GM19468 (cell line): Measurements from ENCODE around the gene APBA2.

ENCODE experiments used
- ATAC-seq: cut with Tn5 transposase; IDR thresholded peaks from one replicate; pipeline ENCODE4 v1.9.1; 2021; ENCODE audit warnings: mild to moderate bottlenecking, moderate library complexity, moderate number of reproducible peaks; ENCODE audit not compliant: unreplicated experiment; ENCODE audit errors: extremely low read depth

APBA2 gene

DNA sequence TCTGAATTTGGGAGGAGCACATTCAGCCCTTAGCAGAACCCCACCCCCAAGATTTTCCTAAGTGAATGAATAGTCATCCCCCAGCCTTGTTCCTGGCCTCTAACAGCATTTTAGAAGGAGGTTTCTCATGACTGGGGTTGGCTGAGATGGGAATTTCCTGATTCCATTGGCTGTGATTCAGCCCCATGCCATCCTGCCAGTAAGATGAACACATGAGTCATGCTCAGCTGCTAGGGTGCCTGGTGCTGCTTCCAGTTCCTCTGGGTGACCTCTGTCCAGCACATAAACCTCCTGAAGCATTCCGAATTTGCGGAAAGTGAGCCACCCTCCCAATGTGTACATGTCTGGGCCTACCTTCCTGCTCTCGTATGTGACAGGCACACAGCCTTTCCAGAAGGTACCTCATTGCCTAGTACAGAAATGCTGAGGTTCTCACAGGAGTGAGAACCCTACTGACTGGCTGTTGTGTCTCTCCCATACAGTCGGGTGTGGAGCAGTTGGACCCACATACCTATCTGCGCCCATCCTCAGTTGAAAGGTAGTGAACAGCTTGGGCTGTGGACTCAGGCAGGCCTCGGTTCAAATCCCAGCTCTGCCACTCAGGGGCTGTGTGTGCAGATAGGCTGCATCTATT is 91.7 kb downstream of the APBA2 start:
- ATAC-seq = no peak

DNA sequence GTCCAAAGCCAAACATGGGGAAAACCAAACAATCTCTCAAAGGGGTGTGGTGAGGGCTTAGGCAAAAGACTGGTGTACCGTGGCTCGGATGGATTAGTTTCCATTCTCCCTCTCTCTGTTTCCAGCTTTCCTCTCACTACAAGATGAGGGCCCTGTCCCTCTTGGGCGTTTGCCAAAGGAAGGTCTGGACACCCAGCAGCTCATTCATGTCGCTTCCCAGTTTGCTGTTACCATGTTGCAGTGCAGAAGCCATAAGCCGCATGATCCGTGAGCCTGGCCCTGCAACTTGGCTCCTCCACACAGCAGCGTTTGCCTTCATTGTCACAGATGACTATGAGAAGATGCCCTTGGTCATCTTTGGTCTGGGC is 92.2 kb downstream of the APBA2 start:
- ATAC-seq = no peak

DNA sequence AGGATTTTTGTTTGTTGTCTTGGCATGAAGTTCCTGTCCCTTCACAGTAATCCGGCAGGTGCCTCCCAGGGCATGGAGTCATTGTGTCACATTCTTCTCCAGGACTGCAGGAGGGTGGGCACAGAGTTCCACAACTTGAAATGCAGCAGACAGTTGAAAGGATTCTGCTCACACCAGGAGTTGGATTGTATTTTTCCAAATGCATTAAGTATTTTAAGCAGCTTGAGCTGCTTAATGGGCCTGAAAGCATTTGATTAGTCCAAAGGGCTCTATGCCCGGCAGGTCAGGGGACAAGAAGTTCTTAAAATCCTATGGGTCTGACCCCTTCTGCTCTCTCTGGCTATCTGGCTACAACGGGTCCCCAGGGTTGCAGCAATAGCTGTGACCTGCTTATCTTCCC is 92.9 kb downstream of the APBA2 start:
- ATAC-seq = no peak

DNA sequence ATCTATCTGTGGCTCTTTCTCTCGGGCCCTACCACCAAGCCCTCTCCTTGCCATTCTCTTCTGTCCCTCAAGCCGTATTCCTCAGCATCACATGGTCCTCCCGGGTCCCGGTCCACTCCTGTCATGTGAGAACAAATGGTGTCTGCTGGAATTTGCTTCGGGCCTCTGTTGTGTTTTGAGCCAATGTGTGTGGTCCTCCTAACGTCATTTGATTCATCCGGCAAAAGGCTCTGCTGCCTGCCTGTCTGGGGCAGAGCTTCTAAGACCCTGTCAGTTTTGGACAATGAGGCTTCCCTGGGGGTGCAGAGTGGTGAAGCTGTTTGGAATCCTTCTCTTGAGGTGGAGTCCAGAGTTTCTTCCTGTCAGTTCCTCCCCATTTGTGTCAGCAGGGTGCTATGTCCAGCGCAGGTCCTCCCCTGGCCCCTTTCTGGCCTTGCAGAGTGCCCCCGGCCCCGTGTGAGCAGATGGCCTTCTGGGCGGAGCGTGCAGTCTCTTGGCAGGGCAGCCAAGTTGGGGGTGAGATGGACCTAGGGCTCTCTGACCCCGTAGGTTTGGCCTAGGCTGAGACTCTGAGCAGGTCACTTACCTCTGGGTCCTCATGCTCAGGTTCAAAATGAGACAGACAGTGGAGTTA is 93.6 kb downstream of the APBA2 start:
- ATAC-seq = no peak

DNA sequence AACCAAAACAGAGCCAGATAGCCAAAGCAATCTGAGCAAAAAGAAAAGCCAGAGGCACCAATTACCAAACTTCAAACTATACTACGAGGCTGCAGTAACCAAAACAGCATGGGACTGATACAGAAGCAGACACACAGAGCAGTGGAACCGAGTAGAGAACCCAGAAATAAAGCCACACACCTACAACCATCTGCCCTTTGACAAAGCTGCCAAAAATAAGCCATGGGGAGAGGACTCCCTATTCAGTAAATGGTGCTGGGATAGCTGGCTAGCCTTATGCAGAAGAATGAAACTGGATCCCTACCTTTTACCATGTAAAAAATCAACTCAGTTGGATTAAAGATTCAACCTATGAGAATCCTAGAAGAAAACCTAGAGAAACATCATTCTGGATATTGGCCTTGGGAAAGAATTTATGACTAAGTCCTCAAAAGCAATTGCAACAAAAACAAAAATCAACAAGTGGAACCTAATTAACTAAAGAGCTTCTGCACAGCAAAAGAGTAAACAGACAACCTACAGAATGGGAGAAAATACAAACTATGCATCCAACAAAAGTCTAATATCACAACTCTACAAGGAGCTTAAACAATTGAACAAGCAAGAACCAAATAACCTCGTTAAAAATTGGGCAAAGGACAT is 95.1 kb downstream of the APBA2 start:
- ATAC-seq = no peak

DNA sequence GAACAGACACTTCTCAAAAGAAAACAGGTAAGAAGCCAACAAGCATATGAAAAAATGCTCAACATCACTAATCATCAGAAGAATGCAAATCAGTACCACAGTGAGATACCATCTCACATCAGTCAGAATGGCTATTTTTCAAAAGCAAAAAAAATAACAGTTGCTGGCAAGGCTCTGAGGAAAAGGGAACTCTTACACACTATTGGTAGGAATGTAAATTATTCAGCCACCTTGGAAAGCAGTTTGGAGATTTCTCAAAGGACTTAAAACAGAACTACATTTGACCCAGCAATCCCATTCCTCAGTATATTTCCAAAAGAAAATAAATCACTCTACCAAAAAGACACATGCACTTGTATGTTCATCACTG is 95.6 kb downstream of the APBA2 start:
- no peak for ATAC-seq

DNA sequence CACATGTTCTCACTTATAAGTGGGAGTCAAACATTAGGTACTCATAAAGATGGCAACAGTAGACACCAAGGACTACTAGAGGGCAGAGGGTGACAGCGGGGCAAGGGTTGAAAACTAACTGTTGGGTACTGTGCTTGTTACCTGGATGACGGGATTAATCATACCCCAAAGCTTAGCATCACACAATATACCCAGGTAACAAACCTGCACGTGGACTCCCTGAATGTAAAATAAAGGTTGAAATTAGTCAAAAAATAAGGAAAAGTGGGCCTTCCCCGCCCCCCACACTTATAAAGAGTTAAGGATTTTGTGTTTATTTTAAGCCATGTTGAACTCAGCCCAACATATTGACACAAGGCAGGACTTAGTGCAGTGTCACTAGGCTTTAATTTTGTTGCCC is 96.1 kb downstream of the APBA2 start:
- no peak for ATAC-seq

DNA sequence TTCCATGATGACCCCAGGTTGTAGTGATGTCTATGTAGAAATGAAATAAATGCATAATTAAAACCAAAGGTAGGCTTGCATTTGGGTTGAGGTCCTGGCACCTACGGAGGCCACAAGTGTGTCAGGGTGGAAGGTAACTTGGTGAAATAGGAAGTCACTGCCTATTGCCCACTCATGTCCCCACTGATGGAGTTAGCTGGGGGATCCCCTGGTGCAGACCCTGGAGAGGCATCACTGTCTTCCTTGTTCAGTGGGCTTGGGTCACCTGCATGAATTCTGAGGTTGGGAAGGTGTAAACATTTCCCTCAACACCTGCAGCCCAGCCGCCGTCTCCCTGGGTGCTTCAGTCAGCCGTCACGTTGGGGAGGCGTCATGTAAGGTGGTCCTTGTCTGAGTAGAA is 97.1 kb downstream of the APBA2 start:
- ATAC-seq = no peak

DNA sequence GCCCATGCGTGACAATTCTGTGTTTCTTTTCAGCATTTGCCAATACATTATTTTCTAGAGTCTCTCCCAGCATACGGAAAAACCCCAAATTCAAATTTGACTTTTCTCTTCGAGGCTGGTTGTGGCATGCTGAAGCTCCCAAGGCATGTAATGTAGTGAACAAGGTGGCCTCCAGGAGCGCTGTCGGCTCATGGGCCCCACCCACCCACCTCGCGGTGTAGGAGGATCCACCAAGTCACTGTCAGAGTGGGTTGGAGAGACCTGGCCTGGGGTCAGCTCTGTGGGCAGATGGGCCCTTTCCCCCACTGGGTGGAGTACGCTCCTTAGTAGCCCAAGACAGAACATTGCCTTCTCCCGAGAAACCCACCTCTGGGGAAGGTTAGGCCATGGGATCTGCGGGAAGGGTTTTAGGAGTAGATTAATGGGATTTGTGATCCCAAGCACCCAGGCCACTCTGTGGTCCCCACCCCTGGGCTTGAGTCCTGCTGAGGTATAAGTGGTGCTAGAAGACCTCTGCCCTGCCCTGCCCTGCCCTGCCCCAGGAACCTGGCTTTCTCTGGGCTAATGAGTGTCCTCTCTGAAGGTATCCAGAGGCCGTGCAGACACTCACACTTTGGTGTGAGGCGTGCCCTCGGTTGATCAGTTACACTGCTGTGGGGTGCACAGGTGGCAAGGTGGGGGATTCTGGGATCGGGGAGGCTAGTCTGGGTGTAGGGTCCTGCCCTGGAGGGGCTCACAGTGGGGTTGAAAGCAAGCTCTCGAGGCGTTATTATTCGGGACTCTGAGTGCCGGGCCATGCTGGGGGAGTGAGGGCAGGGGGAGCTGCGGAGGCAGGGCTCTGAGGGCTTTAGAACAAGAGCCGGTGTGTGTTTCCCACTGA is 97.9 kb downstream of the APBA2 start:
- ATAC-seq = no peak

DNA sequence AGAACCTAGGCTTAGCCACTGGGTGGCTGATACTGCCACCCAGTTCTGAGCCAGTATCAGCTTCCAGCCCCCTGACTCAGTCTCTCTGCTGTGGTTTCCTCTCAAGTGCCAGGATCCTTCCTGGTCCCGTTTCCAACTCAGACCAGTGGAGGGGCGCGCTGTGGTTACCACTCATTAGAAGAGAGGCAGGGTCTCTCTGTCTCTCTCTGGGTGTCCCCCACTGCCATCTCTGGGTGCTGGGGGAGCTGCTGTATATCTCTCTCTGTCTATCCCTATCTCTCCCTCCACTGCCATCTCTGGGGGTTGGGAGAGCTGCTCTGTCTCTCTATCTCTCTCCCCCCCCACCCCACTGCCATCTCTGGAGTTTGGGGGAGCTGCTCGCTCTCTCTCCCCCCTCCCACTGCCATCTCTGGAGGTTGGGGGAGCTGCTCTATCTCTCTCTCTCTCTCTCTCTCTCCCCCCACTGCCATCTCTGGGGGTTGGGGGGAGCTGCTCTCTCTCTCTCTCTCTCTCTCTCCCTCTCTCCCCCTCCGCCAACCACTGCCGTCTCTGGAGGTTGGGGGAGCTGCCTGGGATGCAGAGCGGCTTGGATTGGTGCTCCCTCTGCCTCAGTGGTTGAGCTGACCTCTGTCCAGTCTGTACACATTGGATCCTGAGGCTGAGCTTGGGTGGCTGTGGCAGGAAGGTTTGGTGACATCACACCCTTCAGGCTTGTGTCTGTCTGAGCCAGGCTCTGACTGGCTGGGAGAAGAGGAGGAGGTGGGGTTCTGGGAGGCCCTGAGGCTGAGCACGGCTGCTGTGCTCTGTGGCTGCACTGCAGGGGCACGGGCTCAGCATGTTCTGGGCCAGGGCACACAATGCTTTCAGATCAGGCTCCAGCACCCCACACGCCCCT is 98.9 kb downstream of the APBA2 start:
- ATAC-seq = no peak

DNA sequence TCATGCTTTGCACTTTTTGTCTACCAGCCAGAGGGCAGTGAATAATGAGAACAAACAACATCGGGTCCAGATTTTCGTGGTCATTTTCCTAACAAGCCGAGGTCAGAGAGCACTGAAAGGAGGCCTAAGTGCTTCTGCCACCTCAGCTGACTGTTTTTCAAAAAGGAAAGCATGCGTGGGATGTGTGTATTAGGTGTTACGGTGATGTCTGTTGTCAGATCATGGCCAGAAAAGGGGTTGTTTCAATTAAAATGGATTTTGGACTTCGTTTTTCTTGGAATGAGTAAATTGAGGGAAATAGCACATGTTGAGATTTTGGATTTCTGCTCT is 99.5 kb downstream of the APBA2 start:
- ATAC-seq = no peak

DNA sequence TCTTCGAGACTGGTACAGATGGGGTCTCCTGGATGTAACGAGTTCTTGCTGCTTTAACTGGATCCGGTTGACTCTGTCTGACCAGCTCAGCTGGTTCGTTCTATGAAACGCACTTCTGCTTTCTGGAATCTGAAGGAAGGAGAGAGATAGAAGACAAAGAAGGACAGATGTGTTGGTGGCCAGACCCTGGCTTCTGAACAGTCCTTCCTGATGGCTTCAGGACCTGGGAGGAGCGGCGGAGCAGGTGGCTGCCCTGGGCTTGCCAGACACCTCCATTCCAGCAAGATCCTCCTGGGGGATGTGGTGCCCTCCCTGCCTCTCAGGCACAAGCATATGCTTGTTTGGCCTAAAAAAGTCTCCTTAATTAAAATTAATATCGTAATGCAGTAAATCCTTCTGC is 99.9 kb downstream of the APBA2 start:
- ATAC-seq = no peak

DNA sequence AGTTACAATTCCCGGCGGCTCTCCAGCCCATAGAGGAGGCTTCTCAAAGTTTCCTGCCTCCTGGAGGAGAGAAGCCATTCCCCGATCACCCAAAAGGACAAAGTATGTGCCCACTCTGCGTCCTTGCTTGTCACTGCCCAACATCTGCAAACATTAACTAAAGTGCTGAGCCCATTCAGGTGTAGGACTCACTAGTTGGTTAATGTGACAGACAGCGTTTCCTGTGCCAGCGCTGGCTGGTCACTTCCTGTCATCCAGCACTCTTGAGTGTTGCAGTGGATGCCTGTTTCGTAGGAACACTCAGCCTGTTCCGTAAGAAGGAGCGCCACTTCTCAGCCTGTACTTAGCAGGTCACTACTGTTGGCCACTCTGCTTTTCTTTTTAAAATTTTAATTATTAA is 100.3 kb downstream of the APBA2 start:
- ATAC-seq = no peak

DNA sequence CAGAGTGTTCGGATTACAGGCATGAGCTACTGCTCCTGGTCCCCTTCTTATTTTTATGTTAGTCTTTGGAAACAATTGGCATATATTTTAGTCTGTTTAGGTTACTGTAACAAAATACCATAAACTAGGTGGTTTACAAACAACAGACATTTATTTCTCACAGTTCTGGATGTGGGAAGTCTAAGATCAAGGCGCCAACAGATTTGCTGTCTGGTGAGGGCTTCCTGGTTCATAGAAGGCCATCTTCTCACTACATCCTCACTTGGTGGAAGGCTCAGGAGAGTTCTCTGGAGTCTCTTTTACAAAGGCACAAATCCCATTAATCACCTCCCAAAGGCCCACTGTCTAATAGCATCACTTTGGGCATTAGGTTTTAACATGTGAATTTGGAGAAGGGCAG is 101.0 kb downstream of the APBA2 start:
- ATAC-seq = no peak

DNA sequence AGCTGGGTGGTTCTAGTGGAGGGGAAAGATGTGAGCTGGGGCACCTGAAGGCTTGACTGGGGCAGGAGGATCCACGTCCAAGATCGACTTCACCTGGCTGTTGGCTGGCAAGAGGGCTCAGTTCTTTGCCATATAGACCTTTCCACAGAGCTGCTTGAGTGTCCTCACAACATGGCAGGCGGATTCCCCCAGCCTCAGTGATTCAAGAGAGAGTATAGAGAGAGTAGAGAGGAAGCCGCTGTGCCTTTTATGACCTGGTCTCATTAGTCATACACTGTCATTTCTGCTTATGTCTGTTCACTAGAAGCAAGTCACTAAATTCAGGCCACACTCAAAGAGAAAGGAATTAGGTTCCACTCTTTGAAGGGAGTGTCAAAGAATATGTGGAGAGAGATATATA is 101.6 kb downstream of the APBA2 start:
- no peak for ATAC-seq

DNA sequence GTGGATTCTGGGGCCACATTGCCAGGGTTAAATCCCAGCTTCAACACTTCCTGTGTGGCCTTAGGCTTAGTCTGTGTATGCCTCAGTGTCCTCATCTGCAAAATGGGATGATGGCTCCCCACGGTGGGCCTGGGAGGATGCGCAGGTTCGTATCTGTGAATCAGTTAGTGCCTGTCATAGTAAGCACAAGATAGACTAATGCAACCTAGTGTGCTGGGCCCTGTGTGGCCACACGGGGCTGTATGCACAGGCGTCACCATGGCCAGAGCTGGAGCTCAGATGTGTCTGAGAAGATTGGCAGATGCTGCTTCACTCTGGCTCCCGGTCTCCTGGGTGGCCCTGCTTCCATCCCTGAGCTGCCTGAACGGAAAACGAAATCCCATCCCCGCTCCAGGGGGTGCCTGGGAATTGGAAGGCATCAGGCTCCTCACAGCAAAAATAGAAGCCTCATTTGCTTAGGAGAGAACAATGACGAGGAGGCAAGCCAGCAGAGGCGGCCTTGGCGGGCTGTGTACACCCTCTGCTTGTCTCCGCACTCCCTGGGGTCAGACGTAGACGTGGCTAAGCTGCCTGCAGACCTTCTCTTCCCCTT is 103.6 kb downstream of the APBA2 start:
- no peak for ATAC-seq

DNA sequence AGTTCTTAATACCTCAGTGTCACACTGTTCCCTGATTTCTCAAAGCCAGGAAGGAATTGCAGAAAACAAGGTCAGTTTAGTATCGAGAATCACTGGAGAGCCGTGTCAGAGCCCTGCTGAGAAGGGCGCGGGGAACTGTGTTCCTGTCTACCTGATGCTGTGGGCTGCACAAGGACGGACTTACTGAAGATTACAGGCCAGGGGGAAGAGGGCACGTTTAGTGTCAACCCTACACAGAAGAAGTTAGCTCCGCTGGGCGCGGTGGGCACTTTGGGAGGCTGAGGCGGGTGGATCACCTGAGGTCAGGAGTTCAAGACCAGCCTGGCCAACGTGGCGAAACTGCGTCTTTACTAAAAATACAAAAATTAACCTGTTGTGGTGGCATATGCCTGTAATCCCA is 104.1 kb downstream of the APBA2 start:
- no peak for ATAC-seq

DNA sequence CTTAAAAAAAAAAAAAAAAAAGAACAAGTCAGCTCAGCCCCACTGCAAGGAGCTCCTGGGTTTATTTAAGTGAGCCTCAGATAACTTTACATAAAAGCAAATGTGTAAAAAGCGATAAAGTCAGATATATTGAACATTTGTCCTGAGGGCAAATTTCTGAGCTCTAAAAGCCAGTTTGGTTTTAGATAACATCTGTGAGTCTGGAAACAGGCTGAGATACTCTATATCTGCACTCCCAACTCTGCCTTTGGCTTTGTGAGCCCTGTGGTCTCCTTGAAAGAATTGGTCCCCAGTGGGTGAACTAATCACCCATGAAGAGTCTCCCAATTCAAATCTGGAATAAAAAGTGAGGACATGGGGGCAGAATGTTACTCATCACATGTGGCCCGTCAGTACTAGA is 104.6 kb downstream of the APBA2 start:
- no peak for ATAC-seq

DNA sequence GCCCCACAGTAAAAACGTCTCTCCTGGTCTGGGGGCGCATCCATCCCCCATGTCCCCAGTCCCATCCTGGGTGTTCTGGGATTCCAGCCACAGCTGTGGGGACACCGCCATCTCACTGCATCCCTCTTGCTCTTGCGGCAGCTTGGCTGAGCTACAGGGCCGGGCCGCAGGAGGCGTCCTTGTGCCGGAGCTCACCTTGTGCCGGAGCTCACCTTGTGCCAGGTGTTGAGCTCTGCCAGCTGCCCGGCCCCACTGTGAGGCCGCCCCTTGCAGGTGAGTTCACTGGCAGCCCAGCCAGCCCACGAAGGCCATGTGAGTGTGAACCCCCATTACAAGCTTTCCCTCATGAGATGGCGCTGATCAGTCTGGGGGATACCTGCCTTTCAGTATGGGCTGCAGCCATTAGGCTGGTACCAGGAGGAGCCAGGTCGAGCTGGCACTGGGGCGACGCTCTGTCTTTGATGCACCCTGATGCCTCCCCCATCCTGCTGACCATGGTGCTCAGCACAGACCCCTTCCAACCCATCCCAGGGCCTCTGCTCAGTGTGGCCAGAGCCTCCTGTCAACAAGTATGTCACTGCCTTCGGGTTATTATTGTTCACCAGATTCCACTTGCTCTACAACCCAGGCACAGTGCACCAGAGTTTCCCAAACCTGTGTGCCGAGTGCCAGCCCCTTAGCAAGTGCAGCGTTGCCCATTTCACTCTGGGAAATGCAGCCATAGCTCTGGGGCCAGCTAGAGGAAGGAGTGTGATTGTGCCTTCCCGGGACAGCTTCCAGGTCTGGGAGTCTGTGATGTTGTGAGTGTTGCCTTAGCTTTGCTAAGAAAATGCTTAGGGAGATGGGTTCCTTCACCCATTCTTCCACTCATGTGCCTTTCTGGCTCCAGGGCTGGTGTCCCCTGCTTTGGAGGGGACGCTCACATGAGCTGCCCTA is 105.7 kb downstream of the APBA2 start:
- no peak for ATAC-seq
